Measurements from ENCODE around the gene IZUMO2.

IZUMO2 gene

GRCh38 chr19:50204081-50204428 lies 41.0 kb upstream of the IZUMO2 start:
- Histone ChIP-seq H3K9me3 (ENCODE audit: control extremely low read depth in 1 of 5, control insufficient read depth in 4 of 5, insufficient read depth in 2 of 5, low read depth in 1 of 5, low read length in 4 of 5) (peaks cover 0 to 4% (median 0%) of the 10 kb centered on the region in 5 experiments), H3K27ac (ENCODE audit: insufficient read depth in 1 of 2, low read depth in 1 of 2, low read length in 2 of 2, poor library complexity in 1 of 2, severe bottlenecking in 2 of 2) (no peak overlapping the region), H3K4me3 (ENCODE audit: control insufficient read depth in 1 of 7, extremely low read depth in 1 of 7, insufficient read depth in 4 of 7, low read depth in 2 of 7, low read length in 6 of 7) (peak overlapping the region in 1 of 7 experiments; percentile 36), H3K27me3 (replicated peaks in 2 of 5; ENCODE audit: control insufficient read depth in 4 of 5, insufficient read depth in 5 of 5, low read length in 4 of 5) (peaks cover 5 to 75% (median 32%) of the 10 kb centered on the region in 5 experiments), H3K4me1 (ENCODE audit: control extremely low read depth in 1 of 4, control insufficient read depth in 4 of 4, insufficient read depth in 4 of 4, low read length in 3 of 4) (peaks cover 0 to 11% (median 1%) of the 10 kb centered on the region in 4 experiments), H3K36me3 (ENCODE audit: control insufficient read depth in 4 of 4, insufficient read depth in 4 of 4, low read length in 3 of 4) (no peaks in the 10 kb centered on the region)
- ChIA-PET POLR2A (no interaction called here), CTCF (no interaction called here)
- DNase-seq, result no peak
- 77% methylated on average over 3 of the region's 7 CpGs for WGBS (ENCODE audit: insufficient coverage)

GRCh38 chr19:50203281-50204080 lies 40.4 kb upstream of the IZUMO2 start, which contains the start of gene MYH14:
Gene MYH14 (plus strand): TSS chr19:50203622. CDS start chr19:50210366, 6,744 bp downstream.
- Histone ChIP-seq H3K4me1 (ENCODE audit: control extremely low read depth in 1 of 4, control insufficient read depth in 4 of 4, insufficient read depth in 4 of 4, low read length in 3 of 4) (peaks cover 0 to 11% (median 1%) of the 10 kb centered on the region in 4 experiments), H3K9me3 (ENCODE audit: control extremely low read depth in 1 of 5, control insufficient read depth in 4 of 5, insufficient read depth in 2 of 5, low read depth in 1 of 5, low read length in 4 of 5) (peaks cover 0 to 4% (median 0%) of the 10 kb centered on the region in 5 experiments), H3K36me3 (ENCODE audit: control insufficient read depth in 4 of 4, insufficient read depth in 4 of 4, low read length in 3 of 4) (no peaks in the 10 kb centered on the region), H3K27ac (ENCODE audit: insufficient read depth in 1 of 2, low read depth in 1 of 2, low read length in 2 of 2, poor library complexity in 1 of 2, severe bottlenecking in 2 of 2) (no peak within 1 kb of the TSS), H3K27me3 (replicated peaks in 2 of 5; ENCODE audit: control insufficient read depth in 4 of 5, insufficient read depth in 5 of 5, low read length in 4 of 5) (peaks cover 5 to 75% (median 32%) of the 10 kb centered on the region in 5 experiments), H3K4me3 (ENCODE audit: control insufficient read depth in 1 of 7, extremely low read depth in 1 of 7, insufficient read depth in 4 of 7, low read depth in 2 of 7, low read length in 6 of 7) (peak within 1 kb of the TSS in 3 of 7 experiments; percentile 2 to 36 (median 16))
- WGBS (ENCODE audit: insufficient coverage), result 3% methylated on average over 43 of the region's 78 CpGs
- DNase-seq, result peak; percentile 64 to 76 (median 74)
- POLR2A ChIA-PET, result no interaction called here
- CTCF ChIA-PET, result no interaction called here

GRCh38 chr19:50202962-50203280 lies 39.8 kb upstream of the IZUMO2 start:
- H3K27ac ChIP-seq (ENCODE audit: insufficient read depth in 1 of 2, low read depth in 1 of 2, low read length in 2 of 2, poor library complexity in 1 of 2, severe bottlenecking in 2 of 2), result no peak overlapping the region
- peaks cover 5 to 75% (median 32%) of the 10 kb centered on the region in 5 experiments for H3K27me3 ChIP-seq (replicated peaks in 2 of 5; ENCODE audit: control insufficient read depth in 4 of 5, insufficient read depth in 5 of 5, low read length in 4 of 5)
- H3K9me3 ChIP-seq (ENCODE audit: control extremely low read depth in 1 of 5, control insufficient read depth in 4 of 5, insufficient read depth in 2 of 5, low read depth in 1 of 5, low read length in 4 of 5), result peaks cover 0 to 4% (median 0%) of the 10 kb centered on the region in 5 experiments
- DNase-seq, result no peak
- H3K4me1 ChIP-seq (ENCODE audit: control extremely low read depth in 1 of 4, control insufficient read depth in 4 of 4, insufficient read depth in 4 of 4, low read length in 3 of 4), result peaks cover 0 to 11% (median 1%) of the 10 kb centered on the region in 4 experiments
- no peaks in the 10 kb centered on the region for H3K36me3 ChIP-seq (ENCODE audit: control insufficient read depth in 4 of 4, insufficient read depth in 4 of 4, low read length in 3 of 4)
- WGBS (ENCODE audit: insufficient coverage), result 15% methylated on average over 15 of the region's 18 CpGs
- CTCF ChIA-PET, result interaction anchor here (0.7 kb wide), 1 partner anchor 11 kb away, joined by 3 read pairs; no protein-coding TSS in a partner anchor
- POLR2A ChIA-PET, result no interaction called here
- peak overlapping the region in 1 of 7 experiments; percentile 26 for H3K4me3 ChIP-seq (ENCODE audit: control insufficient read depth in 1 of 7, extremely low read depth in 1 of 7, insufficient read depth in 4 of 7, low read depth in 2 of 7, low read length in 6 of 7)

GRCh38 chr19:50202386-50202785 lies 39.3 kb upstream of the IZUMO2 start:
- ChIA-PET POLR2A (no interaction called here), CTCF (interaction anchor here (0.7 kb wide), 1 partner anchor 11 kb away, joined by 3 read pairs; no protein-coding TSS in a partner anchor)
- peaks cover 5 to 71% (median 32%) of the 10 kb centered on the region in 5 experiments for H3K27me3 ChIP-seq (replicated peaks in 2 of 5; ENCODE audit: control insufficient read depth in 4 of 5, insufficient read depth in 5 of 5, low read length in 4 of 5)

GRCh38 chr19:50199259-50199555 lies 36.1 kb upstream of the IZUMO2 start:
- Histone ChIP-seq H3K4me1 (ENCODE audit: control extremely low read depth in 1 of 4, control insufficient read depth in 4 of 4, insufficient read depth in 4 of 4, low read length in 3 of 4) (peaks cover 0 to 11% (median 1%) of the 10 kb centered on the region in 4 experiments), H3K36me3 (ENCODE audit: control insufficient read depth in 4 of 4, insufficient read depth in 4 of 4, low read length in 3 of 4) (no peaks in the 10 kb centered on the region), H3K27me3 (replicated peaks in 2 of 5; ENCODE audit: control insufficient read depth in 4 of 5, insufficient read depth in 5 of 5, low read length in 4 of 5) (peaks cover 4 to 47% (median 22%) of the 10 kb centered on the region in 5 experiments), H3K4me3 (ENCODE audit: control insufficient read depth in 1 of 7, extremely low read depth in 1 of 7, insufficient read depth in 4 of 7, low read depth in 2 of 7, low read length in 6 of 7) (no peak overlapping the region), H3K27ac (ENCODE audit: insufficient read depth in 1 of 2, low read depth in 1 of 2, low read length in 2 of 2, poor library complexity in 1 of 2, severe bottlenecking in 2 of 2) (no peak overlapping the region), H3K9me3 (ENCODE audit: control extremely low read depth in 1 of 5, control insufficient read depth in 4 of 5, insufficient read depth in 2 of 5, low read depth in 1 of 5, low read length in 4 of 5) (peaks cover 0 to 4% (median 0%) of the 10 kb centered on the region in 5 experiments)
- ChIA-PET CTCF (no interaction called here), POLR2A (no interaction called here)
- WGBS (ENCODE audit: insufficient coverage), result 7% methylated on average over 2 of the region's 5 CpGs
- DNase-seq, result no peak

More at GRCh38 chr19:50202386-50202785, 39.3 kb upstream of the IZUMO2 start:
- Histone ChIP-seq H3K36me3 (ENCODE audit: control insufficient read depth in 4 of 4, insufficient read depth in 4 of 4, low read length in 3 of 4) (no peaks in the 10 kb centered on the region), H3K27ac (ENCODE audit: insufficient read depth in 1 of 2, low read depth in 1 of 2, low read length in 2 of 2, poor library complexity in 1 of 2, severe bottlenecking in 2 of 2) (no peak overlapping the region), H3K4me1 (ENCODE audit: control extremely low read depth in 1 of 4, control insufficient read depth in 4 of 4, insufficient read depth in 4 of 4, low read length in 3 of 4) (peaks cover 0 to 11% (median 1%) of the 10 kb centered on the region in 4 experiments), H3K4me3 (ENCODE audit: control insufficient read depth in 1 of 7, extremely low read depth in 1 of 7, insufficient read depth in 4 of 7, low read depth in 2 of 7, low read length in 6 of 7) (no peak overlapping the region), H3K9me3 (ENCODE audit: control extremely low read depth in 1 of 5, control insufficient read depth in 4 of 5, insufficient read depth in 2 of 5, low read depth in 1 of 5, low read length in 4 of 5) (peaks cover 0 to 4% (median 0%) of the 10 kb centered on the region in 5 experiments)
- 100% methylated on average over 3 of the region's 3 CpGs for WGBS (ENCODE audit: insufficient coverage)
- no peak for DNase-seq

- DNase-seq, result peak in 1 of 3 donors; percentile 10
- POLR2A ChIA-PET, result no interaction called here
- 35% methylated on average over 7 of the region's 7 CpGs for WGBS (ENCODE audit: insufficient coverage)
Measured at GRCh38 chr19:50198431-50199258, 35.6 kb upstream of the IZUMO2 start.

More at GRCh38 chr19:50198431-50199258, 35.6 kb upstream of the IZUMO2 start:
- no peak overlapping the region for H3K4me3 ChIP-seq (ENCODE audit: control insufficient read depth in 1 of 7, extremely low read depth in 1 of 7, insufficient read depth in 4 of 7, low read depth in 2 of 7, low read length in 6 of 7)
- peaks cover 0 to 10% (median 0%) of the 10 kb centered on the region in 4 experiments for H3K4me1 ChIP-seq (ENCODE audit: control extremely low read depth in 1 of 4, control insufficient read depth in 4 of 4, insufficient read depth in 4 of 4, low read length in 3 of 4)
- peaks cover 2 to 42% (median 17%) of the 10 kb centered on the region in 5 experiments for H3K27me3 ChIP-seq (replicated peaks in 2 of 5; ENCODE audit: control insufficient read depth in 4 of 5, insufficient read depth in 5 of 5, low read length in 4 of 5)
- H3K9me3 ChIP-seq (ENCODE audit: control extremely low read depth in 1 of 5, control insufficient read depth in 4 of 5, insufficient read depth in 2 of 5, low read depth in 1 of 5, low read length in 4 of 5), result peaks cover 0 to 4% (median 0%) of the 10 kb centered on the region in 5 experiments
- CTCF ChIA-PET, result interaction anchor here (0.6 kb wide), 1 partner anchor 409 kb away, joined by 4 read pairs; no protein-coding TSS in a partner anchor
- H3K36me3 ChIP-seq (ENCODE audit: control insufficient read depth in 4 of 4, insufficient read depth in 4 of 4, low read length in 3 of 4), result no peaks in the 10 kb centered on the region
- H3K27ac ChIP-seq (ENCODE audit: insufficient read depth in 1 of 2, low read depth in 1 of 2, low read length in 2 of 2, poor library complexity in 1 of 2, severe bottlenecking in 2 of 2), result no peak overlapping the region
